ENCODE results near the gene CORO1C.
A peak's percentile ranks its signal among the peaks of the same experiment; 100 is the strongest.

The CORO1C gene

DNA sequence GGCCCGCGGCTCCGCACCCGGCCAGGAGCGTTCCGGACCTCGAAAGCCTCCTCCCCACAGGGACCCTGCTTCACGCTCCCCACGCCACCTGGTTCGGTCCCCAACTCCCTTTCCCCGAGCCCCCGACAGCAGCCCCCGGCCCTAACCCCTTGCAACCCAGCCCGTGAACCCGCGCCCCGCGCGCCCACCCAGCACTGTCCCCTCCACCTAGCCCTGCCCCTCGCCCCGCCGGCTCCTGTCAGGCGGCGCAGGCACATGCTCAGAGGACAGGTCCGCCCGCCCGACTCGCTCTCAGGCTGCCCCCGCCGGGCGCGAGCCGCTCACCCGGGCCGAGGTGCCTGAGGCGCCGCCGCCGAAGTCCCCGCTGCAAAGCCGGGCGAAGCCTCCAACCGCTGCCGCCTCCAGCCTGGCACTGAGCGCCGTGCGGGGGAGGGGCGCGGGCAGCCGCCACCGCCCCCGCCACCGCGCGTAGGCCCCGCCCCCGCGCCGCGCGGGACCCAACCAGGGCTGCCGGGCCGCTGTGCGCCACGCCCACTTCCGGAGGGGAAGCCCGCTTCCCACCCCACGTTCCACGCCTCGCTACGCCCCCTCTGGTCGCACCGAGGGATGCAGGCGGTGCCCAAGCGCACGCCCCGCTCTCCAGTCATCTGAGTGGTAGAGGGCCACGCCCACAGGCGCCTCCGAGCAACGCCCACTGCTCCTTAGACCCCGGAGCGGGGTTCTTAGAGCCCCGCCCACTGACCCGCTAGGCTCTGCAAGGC lies at the start of gene CORO1C:
CORO1C (minus strand) TSS at position 414 of the 761 bp plus-strand sequence. CDS start 30,200 bp downstream, outside the sequence.
- Histone ChIP-seq H3K4me3 (ENCODE audit: low read depth, low read length) (peak within 1 kb of the TSS; percentile 89), H3K79me2 (peaks cover 38% of the 10 kb centered on the region), H3K4me1 (peaks cover 14% of the 10 kb centered on the region)

DNA sequence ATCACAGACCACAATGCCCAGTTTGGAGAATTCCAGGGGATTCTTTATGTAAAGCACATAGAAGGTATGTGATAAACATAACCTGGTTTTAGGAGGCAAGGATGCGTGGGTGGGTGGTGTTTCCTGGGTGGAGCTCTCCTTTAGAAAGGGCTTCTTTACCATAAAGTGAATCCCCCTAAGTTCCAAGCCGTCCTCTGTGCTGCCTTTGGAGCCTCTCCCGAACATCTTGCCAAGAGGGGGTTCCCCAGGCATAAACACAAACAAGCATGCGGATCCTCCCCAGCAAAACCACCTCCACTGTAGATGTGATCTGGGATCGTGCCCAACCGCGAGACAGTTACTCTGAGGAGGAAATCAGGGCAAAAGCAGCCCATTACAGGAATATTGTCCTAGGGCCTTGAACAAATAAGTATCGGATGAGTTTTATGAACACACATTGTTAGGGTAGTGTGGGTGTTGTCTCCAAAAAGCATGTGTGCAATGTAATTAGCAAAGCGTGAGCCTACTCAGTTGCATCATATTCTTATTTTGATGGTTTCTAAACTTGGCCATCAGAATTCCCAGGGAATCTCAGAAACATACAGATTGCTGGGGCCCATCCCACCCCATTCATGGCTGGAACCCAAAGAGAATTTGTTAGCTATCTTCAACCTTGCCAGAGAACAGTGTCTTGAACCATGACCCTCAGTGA lies 48.8 kb upstream of the CORO1C start:
- Histone ChIP-seq H3K27me3 (ENCODE audit: control insufficient read depth, insufficient read depth, low read length) (no peaks in the 10 kb centered on the region), H3K9me3 (ENCODE audit: control insufficient read depth, low read length) (no peaks in the 10 kb centered on the region), H3K27ac (no peak overlapping the region), H3K36me3 (ENCODE audit: control insufficient read depth, insufficient read depth, low read length) (no peaks in the 10 kb centered on the region), H3K4me3 (ENCODE audit: low read depth, low read length) (no peak overlapping the region), H3K9ac (no peak overlapping the region), H3K4me2 (ENCODE audit: low read length) (no peak overlapping the region), H2AFZ (no peak overlapping the region), H3K79me2 (no peaks in the 10 kb centered on the region), H3K4me1 (peaks cover 12% of the 10 kb centered on the region)
- no peak for TF ChIP-seq CTCF (IDR thresholded peaks at IDR 0.05)

More for the DNA sequence above, at the start of gene CORO1C:
- Histone ChIP-seq H3K36me3 (ENCODE audit: control insufficient read depth, insufficient read depth, low read length) (no peaks in the 10 kb centered on the region), H3K9ac (peak within 1 kb of the TSS; percentile 98), H3K27ac (peak within 1 kb of the TSS; percentile 84), H3K27me3 (ENCODE audit: control insufficient read depth, insufficient read depth, low read length) (no peaks in the 10 kb centered on the region), H3K4me2 (ENCODE audit: low read length) (peak within 1 kb of the TSS; percentile 93), H3K9me3 (ENCODE audit: control insufficient read depth, low read length) (no peaks in the 10 kb centered on the region), H2AFZ (peak within 1 kb of the TSS; percentile 70)
- peak; percentile 85 for TF ChIP-seq CTCF (IDR thresholded peaks at IDR 0.05)

GRCh38 chr12:108778053-108778452 lies 46.7 kb upstream of the CORO1C start:
- Histone ChIP-seq H3K4me1 (peaks cover 3% of the 10 kb centered on the region), H3K27ac (no peak overlapping the region), H3K4me3 (ENCODE audit: low read depth, low read length) (no peak overlapping the region), H2AFZ (no peak overlapping the region), H3K79me2 (no peaks in the 10 kb centered on the region), H3K9me3 (ENCODE audit: control insufficient read depth, low read length) (no peaks in the 10 kb centered on the region), H3K27me3 (ENCODE audit: control insufficient read depth, insufficient read depth, low read length) (no peaks in the 10 kb centered on the region), H3K4me2 (ENCODE audit: low read length) (no peak overlapping the region), H3K9ac (no peak overlapping the region), H3K36me3 (ENCODE audit: control insufficient read depth, insufficient read depth, low read length) (no peaks in the 10 kb centered on the region)
- no peak for TF ChIP-seq CTCF (IDR thresholded peaks at IDR 0.05)

- H2AFZ ChIP-seq, result no peak overlapping the region
- H3K79me2 ChIP-seq, result no peaks in the 10 kb centered on the region
- no peak for TF ChIP-seq CTCF (IDR thresholded peaks at IDR 0.05)
- no peaks in the 10 kb centered on the region for H3K4me1 ChIP-seq
- no peak overlapping the region for H3K4me2 ChIP-seq (ENCODE audit: low read length)
- no peaks in the 10 kb centered on the region for H3K9me3 ChIP-seq (ENCODE audit: control insufficient read depth, low read length)
- no peak overlapping the region for H3K27ac ChIP-seq
- H3K36me3 ChIP-seq (ENCODE audit: control insufficient read depth, insufficient read depth, low read length), result no peaks in the 10 kb centered on the region
- H3K27me3 ChIP-seq (ENCODE audit: control insufficient read depth, insufficient read depth, low read length), result no peaks in the 10 kb centered on the region
- H3K4me3 ChIP-seq (ENCODE audit: low read depth, low read length), result no peak overlapping the region
- no peak overlapping the region for H3K9ac ChIP-seq
Measured at GRCh38 chr12:108777156-108777555, 45.8 kb upstream of the CORO1C start.

All from parathyroid adenoma (tissue), 2 donors.